Pancreas (tissue), 10 donors: ENCODE data around the gene DESI1. TPM values are rescaled to one million over a fixed set of nuclear protein-coding genes. Genes with fewer than 3 reads are reported as not detected.

Experiments used
- ATAC-seq, 4 donors: fragments of 200-7000 bp; cut with Tn5 transposase; one replicate each; pipeline versions ENCODE4 v1.8.0 to v1.9.1; 2020; ENCODE audit warnings: mild to moderate bottlenecking in 4 of 4, moderate library complexity in 4 of 4
- DNase-seq, 6 donors: peaks; one replicate each; pipeline ENCODE4 v3.0.0-alpha.2; 2020
- FAIRE-seq: peaks from 2 replicates; lab custom pipeline; 2012; peaks lifted over from hg19 to GRCh38; lab: Jason Lieb, UNC
- H3K27ac ChIP-seq, 4 donors: fragments of 200-600 bp; sonication (generic); 1 replicate in 3 of 4; 2 replicates in 1 of 4; pipeline versions ENCODE4 v1.5.0 to v1.8.0; 2020
- H3K27me3 ChIP-seq, 4 donors: fragments of 200-600 bp; one replicate each; pipeline ENCODE4 v1.8.0; 2021
- H3K36me3 ChIP-seq, 3 donors: fragments of 200-600 bp; sonication (generic) in 1 of 3; one replicate each; pipeline versions ENCODE4 v1.5.0 to v1.8.0; 2020 to 2021
- H3K4me1 ChIP-seq, 3 donors: fragments of 200-600 bp; one replicate each; pipeline ENCODE4 v1.8.0; 2021
- H3K4me3 ChIP-seq, 4 donors: fragments of 200-600 bp; sonication (generic) in 2 of 4; one replicate each; pipeline versions ENCODE4 v1.5.0 to v1.8.0; 2020 to 2021
- H3K9me3 ChIP-seq, 4 donors: fragments of 200-600 bp; one replicate each; pipeline ENCODE4 v1.8.0; 2021
- WGBS, 2 donors: extraction: QIAGEN DNeasy Blood & Tissue Kit; methylation state at CpG; one replicate each; pipeline ENCODE4 v1.1.7; 2013; 5-methylcytosine and 5-hydroxymethylcytosine counted together
- intact Hi-C, 3 donors: fragments of 100-400 bp; cut with DNase I; formaldehyde crosslinking; loops; one replicate each; pipeline versions ENCODE4 v1.11.1 to v1.14.2; 2022
- polyA plus RNA-seq, 2 donors: library from polyadenylated mRNA; stranded (reverse); fragments of 200-250 nt; gene quantifications; one replicate each; pipeline ENCODE4 v1.2.3, GENCODE V29; 2013
- total RNA-seq, 6 donors: library from RNA; stranded (reverse); fragmentation: NEBNext Ultra II Directional in 4 of 6; extraction: Animal tissue kit (Norgen Biotek cat#: 25700) in 4 of 6; gene quantifications; one replicate each; pipeline versions ENCODE4 v1.2.1 to v1.2.4, GENCODE V29; 2021 to 2023
- TF ChIP-seq, protein P1 (sequence below), 4 donors: fragments of 200-600 bp; sonication (generic) in 3 of 4; IDR thresholded peaks; one replicate each; pipeline versions ENCODE4 v1.5.0 to v1.8.0; 2021; ENCODE audit warnings: antibody characterized with exemption in 4 of 4
- donor health status: healthy with polysubstance abuse.
- donor health status: DM: no; HTN: no; CAD: no; lungs with moderate emphysema.
- donor health status: DM: no; HTN: no; CAD: no.
- donor health status: control.
- donor health status: control.
- donor health status: Bipolar disorder and iron deficiency.
- donor health status: DM: yes; HTN: yes; CAD: no.
- donor health status: DM: no; HTN: no; CAD: no.
- donor health status: DM: no; HTN: no; CAD: no.
- donor health status: DM: yes; HTN: yes; CAD: no.

DESI1 gene
- total and polyA plus RNA-seq, 8 donors, result 8.2 to 14.8 (median 9.6) TPM

DNA sequence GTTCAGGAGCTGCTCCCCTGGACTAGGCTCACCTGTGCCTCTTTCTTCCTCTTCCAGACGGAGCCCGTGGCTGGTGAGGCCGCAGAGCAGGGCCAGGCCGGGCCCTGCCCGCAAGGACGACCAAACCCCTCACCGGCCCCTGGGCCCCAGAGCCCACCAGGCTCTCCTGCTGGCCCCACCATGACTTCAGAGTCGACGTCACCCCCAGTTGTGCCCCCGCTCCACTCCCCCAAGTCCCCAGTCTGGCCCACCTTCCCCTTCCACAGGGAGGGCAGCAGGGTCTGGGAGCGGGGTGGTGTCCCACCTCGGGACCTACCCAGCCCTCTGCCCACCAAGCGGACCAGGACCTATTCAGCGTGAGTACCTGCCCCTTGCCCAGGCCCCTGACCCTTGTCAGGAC lies 49.1 kb downstream of the DESI1 start:
- Histone ChIP-seq H3K4me3 (no peak overlapping the region), H3K9me3 (no peaks in the 10 kb centered on the region), H3K27ac (no peak overlapping the region), H3K4me1 (no peaks in the 10 kb centered on the region), H3K27me3 (no peaks in the 10 kb centered on the region), H3K36me3 (no peaks in the 10 kb centered on the region)
- ATAC-seq (no peak), FAIRE-seq (no peak), DNase-seq (peak in 1 of 6 donors; percentile 53)
- WGBS, 2 donors, result 95 to 96% methylated on average over 14 of the region's 14 CpGs
- TF ChIP-seq, protein P1, sequence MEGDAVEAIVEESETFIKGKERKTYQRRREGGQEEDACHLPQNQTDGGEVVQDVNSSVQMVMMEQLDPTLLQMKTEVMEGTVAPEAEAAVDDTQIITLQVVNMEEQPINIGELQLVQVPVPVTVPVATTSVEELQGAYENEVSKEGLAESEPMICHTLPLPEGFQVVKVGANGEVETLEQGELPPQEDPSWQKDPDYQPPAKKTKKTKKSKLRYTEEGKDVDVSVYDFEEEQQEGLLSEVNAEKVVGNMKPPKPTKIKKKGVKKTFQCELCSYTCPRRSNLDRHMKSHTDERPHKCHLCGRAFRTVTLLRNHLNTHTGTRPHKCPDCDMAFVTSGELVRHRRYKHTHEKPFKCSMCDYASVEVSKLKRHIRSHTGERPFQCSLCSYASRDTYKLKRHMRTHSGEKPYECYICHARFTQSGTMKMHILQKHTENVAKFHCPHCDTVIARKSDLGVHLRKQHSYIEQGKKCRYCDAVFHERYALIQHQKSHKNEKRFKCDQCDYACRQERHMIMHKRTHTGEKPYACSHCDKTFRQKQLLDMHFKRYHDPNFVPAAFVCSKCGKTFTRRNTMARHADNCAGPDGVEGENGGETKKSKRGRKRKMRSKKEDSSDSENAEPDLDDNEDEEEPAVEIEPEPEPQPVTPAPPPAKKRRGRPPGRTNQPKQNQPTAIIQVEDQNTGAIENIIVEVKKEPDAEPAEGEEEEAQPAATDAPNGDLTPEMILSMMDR (IDR thresholded peaks at IDR 0.05), result no peak
- intact Hi-C loops, result no loop called here

- FAIRE-seq (no peak), ATAC-seq (no peak), DNase-seq (no peak)
- intact Hi-C loops, result no loop called here
- H3K36me3 ChIP-seq, result no peaks in the 10 kb centered on the region
- no peaks in the 10 kb centered on the region for H3K4me1 ChIP-seq
- TF ChIP-seq, protein P1 (IDR thresholded peaks at IDR 0.05), result no peak
- H3K27ac ChIP-seq, result no peak overlapping the region
- no peak overlapping the region for H3K4me3 ChIP-seq
- WGBS, 2 donors, result 91 to 93% methylated on average over 3 of the region's 3 CpGs
- H3K27me3 ChIP-seq, result no peaks in the 10 kb centered on the region
- H3K9me3 ChIP-seq, result no peaks in the 10 kb centered on the region
Observed at GRCh38 chr22:41570221-41570620, 50.6 kb downstream of the DESI1 start.

DNA sequence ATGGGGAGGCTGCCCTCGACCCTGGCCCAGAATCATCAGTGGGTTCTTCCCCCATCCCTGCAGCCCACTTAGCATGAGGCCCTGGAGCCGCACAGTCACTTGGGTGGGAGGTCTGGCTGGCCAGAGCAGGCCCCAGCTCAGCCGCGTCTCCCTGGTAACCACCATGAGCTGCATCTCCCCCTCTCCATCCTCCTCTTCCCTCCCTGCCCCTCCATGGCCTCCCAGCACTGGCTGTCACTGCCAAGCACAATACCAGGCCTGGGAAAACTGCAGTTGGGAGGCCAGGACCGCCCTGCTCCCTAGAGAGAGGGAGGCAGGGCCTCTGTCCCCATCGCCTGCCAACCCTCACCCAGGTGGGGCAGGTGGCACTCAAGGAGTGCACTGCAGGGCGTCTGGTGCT lies 52.0 kb downstream of the DESI1 start:
- H3K27me3 ChIP-seq, result no peaks in the 10 kb centered on the region
- DNase-seq (peak in 3 of 6 donors; percentile 66 to 81 (median 68)), FAIRE-seq (no peak), ATAC-seq (peak; percentile 50 to 89 (median 80))
- 60 to 64% methylated on average over 7 of the region's 7 CpGs for WGBS, 2 donors
- H3K36me3 ChIP-seq, result no peaks in the 10 kb centered on the region
- H3K9me3 ChIP-seq, result no peaks in the 10 kb centered on the region
- H3K4me1 ChIP-seq, result no peaks in the 10 kb centered on the region
- TF ChIP-seq, protein P1 (IDR thresholded peaks at IDR 0.05), result no peak
- H3K27ac ChIP-seq, result no peak overlapping the region
- intact Hi-C loops, result no loop called here
- H3K4me3 ChIP-seq, result no peak overlapping the region

DNA sequence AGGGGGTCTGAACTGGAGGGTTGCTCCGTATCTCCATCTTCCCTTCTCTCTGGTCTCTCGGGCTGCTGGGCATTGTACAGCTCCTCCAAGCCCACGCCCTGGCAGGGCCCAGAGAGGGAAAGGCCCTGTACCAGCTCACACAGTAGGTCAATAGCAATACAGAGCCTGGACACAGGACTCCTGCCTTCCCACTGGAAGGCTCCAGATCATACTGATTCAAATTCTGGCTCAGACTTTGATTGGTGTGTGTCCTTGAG lies 53.4 kb downstream of the DESI1 start:
- no peak for FAIRE-seq
- H3K9me3 ChIP-seq, result no peaks in the 10 kb centered on the region
- DNase-seq, result no peak
- no peak overlapping the region for H3K27ac ChIP-seq
- no peaks in the 10 kb centered on the region for H3K27me3 ChIP-seq
- 72 to 82% methylated on average over 3 of the region's 3 CpGs for WGBS, 2 donors
- no peaks in the 10 kb centered on the region for H3K36me3 ChIP-seq
- H3K4me1 ChIP-seq, result peaks cover 0 to 8% (median 6%) of the 10 kb centered on the region in 3 donors
- no peak for ATAC-seq
- intact Hi-C loops, result no loop called here
- TF ChIP-seq, protein P1 (IDR thresholded peaks at IDR 0.05), result no peak
- H3K4me3 ChIP-seq, result no peak overlapping the region

GRCh38 chr22:41565403-41566054 lies 55.3 kb downstream of the DESI1 start:
- Histone ChIP-seq H3K27ac (no peak overlapping the region), H3K36me3 (no peaks in the 10 kb centered on the region)

More at GRCh38 chr22:41565403-41566054, 55.3 kb downstream of the DESI1 start:
- no peaks in the 10 kb centered on the region for H3K27me3 ChIP-seq
- 75 to 77% methylated on average over 8 of the region's 8 CpGs for WGBS, 2 donors
- TF ChIP-seq, protein P1 (IDR thresholded peaks at IDR 0.05), result no peak
- peaks cover 0 to 9% (median 8%) of the 10 kb centered on the region in 3 donors for H3K4me1 ChIP-seq
- no peak overlapping the region for H3K4me3 ChIP-seq
- no peaks in the 10 kb centered on the region for H3K9me3 ChIP-seq
- DNase-seq, result no peak
- intact Hi-C loops, result no loop called here
- peak in 1 of 4 donors; percentile 57 for ATAC-seq
- FAIRE-seq, result no peak
